G401.6 (cell line): ENCODE measurements around the gene CMIP.

ENCODE experiments used
- FAIRE-seq: peaks from 2 replicates; lab custom pipeline; 2012; peaks lifted over from hg19 to GRCh38; lab: Jason Lieb, UNC

Gene CMIP

GRCh38 chr16:81639931-81640680 is 195.5 kb downstream of the CMIP start:
- no peak for FAIRE-seq

- no peak for FAIRE-seq
Measured at GRCh38 chr16:81640681-81641070, 196.1 kb downstream of the CMIP start.

GRCh38 chr16:81641395-81642106 is 196.9 kb downstream of the CMIP start:
- no peak for FAIRE-seq

- FAIRE-seq = no peak
Measured at GRCh38 chr16:81642107-81642436, 197.5 kb downstream of the CMIP start.

- FAIRE-seq = no peak
Measured at GRCh38 chr16:81642943-81643342, 198.3 kb downstream of the CMIP start.

DNA sequence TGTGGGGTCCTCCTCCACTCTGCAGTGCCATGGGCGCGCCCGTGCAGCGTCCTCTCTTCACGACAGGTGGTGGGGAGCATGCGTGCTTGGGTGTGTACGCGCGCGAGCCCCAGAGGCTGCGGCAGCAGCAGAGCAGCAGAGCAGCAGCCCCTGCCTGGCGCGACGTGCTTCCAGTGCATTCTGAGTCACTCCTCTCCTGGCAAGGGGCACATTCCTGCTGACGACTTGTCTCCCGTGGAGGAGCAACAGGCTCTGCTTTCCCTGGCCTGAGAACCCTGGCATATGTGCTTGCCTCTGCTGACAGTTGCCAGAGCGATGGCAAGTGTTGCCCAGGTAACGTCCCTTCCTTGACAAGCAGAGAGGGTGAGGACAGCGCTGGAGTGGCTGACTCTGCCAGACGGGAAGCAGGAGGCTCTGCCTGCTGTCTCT is 200.7 kb downstream of the CMIP start:
- no peak for FAIRE-seq

- no peak for FAIRE-seq
Measured at GRCh38 chr16:81645925-81646324, 201.3 kb downstream of the CMIP start.

- no peak for FAIRE-seq
Measured at GRCh38 chr16:81646561-81646960, 202.0 kb downstream of the CMIP start.

- no peak for FAIRE-seq
Measured at GRCh38 chr16:81647527-81647926, 202.9 kb downstream of the CMIP start.

DNA sequence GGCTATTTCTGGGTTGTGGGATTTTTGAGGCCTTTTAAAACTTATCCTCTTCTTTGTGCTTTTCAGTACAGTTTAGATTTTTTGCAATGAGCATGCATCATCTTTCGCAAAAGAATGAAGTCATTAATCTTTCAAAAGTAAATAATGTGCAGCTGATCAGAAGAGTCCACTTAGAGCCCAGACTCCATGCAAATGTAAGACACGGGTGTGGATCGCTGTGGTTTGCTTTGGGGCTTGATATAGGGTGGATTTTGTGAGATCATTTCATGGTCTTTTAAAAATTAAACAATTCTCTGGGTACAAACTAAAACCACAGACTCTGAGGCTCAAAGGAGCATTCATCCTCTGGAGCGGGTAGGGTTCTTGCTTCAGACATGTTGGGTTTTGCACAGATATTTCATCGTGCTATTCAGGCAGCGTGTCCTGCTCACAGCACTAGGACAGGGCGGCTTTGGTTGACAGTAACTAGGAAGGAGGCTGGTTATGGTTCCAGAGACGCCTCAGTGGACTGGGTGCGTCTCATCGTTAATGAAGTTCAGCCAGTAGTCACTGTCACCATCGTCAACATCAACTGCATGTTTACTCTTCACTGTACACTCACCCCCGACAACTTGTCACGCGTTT is 205.1 kb downstream of the CMIP start:
- FAIRE-seq = no peak

- FAIRE-seq = no peak
Measured at GRCh38 chr16:81650281-81650680, 205.7 kb downstream of the CMIP start.

DNA sequence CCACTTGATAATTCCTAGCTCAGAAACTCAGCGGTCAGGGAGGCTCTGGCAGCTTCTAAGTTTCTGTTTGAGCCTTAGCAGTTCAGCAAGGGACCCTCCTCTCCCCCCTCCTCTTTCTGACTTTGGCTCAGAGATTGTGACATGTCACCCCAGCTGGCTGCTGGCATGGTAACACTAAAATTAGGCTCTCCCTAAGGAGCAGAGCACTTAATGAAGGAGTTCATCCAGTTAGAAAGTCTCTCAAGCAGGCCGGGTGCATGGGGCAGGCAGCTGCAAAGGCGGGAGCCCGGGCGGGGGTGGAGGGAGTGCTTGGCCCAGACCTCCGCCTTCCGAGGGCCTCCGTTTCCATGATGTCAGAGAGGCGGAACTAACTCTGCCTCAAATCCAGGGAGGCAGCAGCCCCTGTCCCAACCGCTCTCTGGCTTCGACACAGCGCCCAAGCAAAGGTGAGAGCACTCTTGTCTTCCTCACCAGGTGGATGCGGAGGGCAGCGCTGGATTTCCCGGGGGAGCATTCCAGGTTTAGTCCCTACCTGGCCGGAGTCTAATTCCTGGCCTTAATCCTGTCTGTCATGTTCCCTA is 206.5 kb downstream of the CMIP start:
- no peak for FAIRE-seq

GRCh38 chr16:81651758-81652718 is 207.4 kb downstream of the CMIP start:
- FAIRE-seq = no peak

DNA sequence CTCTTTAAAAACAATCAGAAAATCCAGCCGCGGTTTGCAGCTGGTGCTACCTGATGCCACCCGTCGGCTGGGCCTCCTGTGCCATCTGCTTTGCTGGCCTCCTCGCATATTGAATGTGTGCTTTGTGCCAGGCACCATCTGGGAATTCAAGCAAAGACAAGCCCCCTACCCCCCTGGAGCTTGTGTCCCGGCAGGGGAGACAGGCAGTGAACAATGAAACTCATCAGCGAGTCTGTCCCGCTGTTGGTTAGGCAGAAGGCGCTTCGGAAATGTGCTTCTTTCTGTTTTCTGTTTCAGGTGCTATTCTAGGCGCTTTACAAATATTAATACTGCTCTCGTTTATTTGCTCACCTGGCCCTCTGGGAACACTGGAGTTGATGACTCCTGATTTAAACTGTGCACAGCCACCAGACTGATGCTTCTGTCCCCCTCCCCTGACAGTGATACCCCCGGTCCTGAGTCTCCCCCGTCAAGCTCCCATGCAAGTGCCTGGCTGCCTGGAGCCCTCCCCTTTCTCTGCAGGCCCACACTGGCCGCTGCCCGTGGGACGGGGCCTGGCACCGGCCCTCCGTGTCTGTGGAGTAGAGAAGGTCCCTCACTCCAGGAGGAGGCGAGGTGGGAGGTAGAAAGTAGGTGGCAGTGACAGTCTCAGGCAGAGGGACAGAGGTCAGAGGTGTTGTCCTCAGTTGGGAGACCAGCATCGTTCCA is 208.3 kb downstream of the CMIP start:
- no peak for FAIRE-seq

- FAIRE-seq = no peak
Measured at GRCh38 chr16:81654346-81654745, 209.7 kb downstream of the CMIP start.

DNA sequence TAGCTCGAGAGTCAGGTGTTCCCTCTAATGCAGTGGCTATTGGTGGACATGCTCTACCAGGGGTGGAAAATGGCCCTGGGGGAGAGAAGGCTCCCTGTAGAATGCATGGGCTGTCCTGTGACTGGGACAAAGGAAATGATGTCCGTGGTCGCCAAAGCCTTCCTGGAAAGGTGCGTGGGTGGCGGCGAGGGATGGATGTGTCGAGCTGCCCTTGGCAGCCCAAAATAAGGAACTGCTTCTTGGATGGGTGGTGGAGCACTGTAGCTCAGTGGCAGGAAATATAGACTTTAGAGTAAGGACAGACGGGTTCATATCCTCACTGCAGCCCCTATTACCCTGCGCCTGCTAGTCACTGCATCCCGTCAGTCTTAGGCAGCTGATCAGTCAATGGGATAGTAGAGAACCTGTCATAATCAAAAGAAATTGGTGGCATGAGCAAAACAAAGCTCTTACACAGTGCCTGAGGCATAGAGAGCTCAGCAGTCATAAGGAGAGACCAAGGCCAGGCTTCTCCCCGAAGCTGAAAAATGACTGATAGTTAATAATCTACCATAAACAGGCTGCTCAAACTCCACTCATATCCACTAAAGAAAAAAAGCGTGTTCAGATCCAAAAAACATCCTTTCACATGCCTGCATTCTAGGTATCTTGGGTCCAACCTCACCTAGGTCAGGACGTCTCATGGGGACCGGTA is 211.0 kb downstream of the CMIP start:
- no peak for FAIRE-seq

DNA sequence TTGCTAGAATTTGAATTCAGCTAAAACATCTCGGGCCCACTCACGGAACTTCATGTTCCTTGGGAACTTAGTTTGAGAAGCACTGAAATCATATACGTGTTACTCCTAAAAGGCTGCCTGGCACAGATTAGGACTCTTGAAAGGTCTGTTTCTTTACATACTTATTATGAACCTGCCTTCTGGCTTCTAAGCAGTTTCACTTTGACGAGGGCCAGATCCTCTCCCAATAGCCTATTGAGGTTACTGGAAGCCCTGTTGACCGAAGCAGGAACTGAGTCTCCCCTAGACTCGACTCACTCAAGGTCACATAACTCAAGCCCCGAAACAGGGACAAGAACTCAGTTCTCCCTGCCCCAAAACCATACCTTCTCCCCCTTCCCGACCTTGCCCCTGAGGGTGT is 212.6 kb downstream of the CMIP start:
- no peak for FAIRE-seq

DNA sequence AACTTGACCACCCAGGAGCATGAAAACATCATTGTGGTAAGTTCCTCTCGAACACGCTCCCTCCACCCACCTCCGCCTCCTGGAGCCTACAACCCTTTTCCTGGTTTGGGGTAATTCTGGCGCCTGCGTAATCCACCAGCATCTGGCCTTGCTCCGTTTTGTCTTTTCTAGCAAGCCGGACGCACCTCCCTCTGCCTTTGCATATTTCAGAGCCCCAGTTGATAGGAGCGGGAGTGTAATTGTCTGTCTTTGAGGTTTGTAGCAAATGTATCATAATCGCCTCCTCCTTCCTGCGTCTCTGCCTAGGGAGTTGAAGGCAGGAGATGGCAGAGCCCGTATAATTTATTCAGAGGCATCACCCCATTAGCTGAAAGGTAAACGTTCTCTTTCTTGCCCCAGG is 213.2 kb downstream of the CMIP start:
- no peak for FAIRE-seq

GRCh38 chr16:81658373-81658772 is 213.8 kb downstream of the CMIP start:
- no peak for FAIRE-seq

DNA sequence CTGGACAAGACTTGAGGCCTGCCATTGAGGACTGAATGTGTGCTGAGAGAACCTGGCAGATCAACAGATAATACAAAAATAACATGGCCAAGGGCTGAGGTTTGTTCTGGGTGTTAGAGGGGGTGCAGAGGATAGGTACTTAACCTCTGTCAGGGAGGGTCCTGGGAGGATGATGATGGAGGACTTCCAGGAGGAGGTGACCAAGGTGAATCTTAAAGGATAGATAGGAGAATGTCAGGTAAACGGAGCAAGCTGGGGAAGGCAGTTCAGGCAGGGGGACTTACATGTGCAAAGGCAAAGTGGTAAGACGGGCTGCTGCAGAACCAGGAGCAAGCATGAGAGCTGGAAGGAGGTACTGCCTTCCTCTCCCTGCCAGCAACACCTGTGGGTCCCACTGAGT is 214.6 kb downstream of the CMIP start:
- no peak for FAIRE-seq

GRCh38 chr16:81661082-81661481 is 216.5 kb downstream of the CMIP start:
- no peak for FAIRE-seq
